B cell (primary cell): ENCODE measurements around the gene PPP2R2C.

Source experiments
- CTCF ChIP-seq: fragments of 200-600 bp; IDR thresholded peaks from one replicate; pipeline ENCODE4 v1.8.0; 2022; ENCODE audit warnings: antibody characterized with exemption, mild to moderate bottlenecking
- EZH2 ChIP-seq: IDR thresholded peaks from 2 replicates; pipeline ENCODE4 v1.6.1; 2012; ENCODE audit warnings: borderline replicate concordance, low read depth, mild to moderate bottlenecking, moderate library complexity, low read length; ENCODE audit not compliant: insufficient read depth, poor library complexity, severe bottlenecking

- TF ChIP-seq CTCF (no peak), EZH2 (no peak)
These were observed 37.2 kb upstream of the PPP2R2C start for GRCh38 chr4:6509587-6509986.
